Adrenal gland (tissue), 12 donors: ENCODE results near the gene PNN. TPM values are rescaled to one million over a fixed set of nuclear protein-coding genes. Genes with fewer than 3 reads are reported as not detected.

Experiments
- DNase-seq, 7 donors: peaks; one replicate each; pipeline ENCODE4 v3.0.0-alpha.2; 2019 to 2020
- H3K27ac ChIP-seq, 5 donors: fragments of 200-600 bp; sonication (generic) in 4 of 5; 1 replicate in 3 of 5; 2 replicates in 2 of 5; pipeline versions ENCODE4 v1.5.1 to v1.8.0; 2016 to 2020; ENCODE audit warnings: mild to moderate bottlenecking in 1 of 5
- H3K27me3 ChIP-seq: fragments of 200-600 bp; 2 replicates; pipeline ENCODE4 v1.8.0; 2021
- H3K36me3 ChIP-seq, 2 donors: fragments of 200-600 bp; replicated peaks in 1 of 2; 1 replicate in 1 of 2; 2 replicates in 1 of 2; pipeline versions ENCODE4 v1.5.1 to v1.8.0; 2018 to 2022
- H3K4me1 ChIP-seq, 2 donors: fragments of 200-600 bp; replicated peaks in 1 of 2; 1 replicate in 1 of 2; 2 replicates in 1 of 2; pipeline versions ENCODE4 v1.5.1 to v1.8.0; 2018 to 2021
- H3K4me3 ChIP-seq, 4 donors: fragments of 200-600 bp; sonication (generic) in 3 of 4; one replicate each; pipeline ENCODE4 v1.5.1; 2016 to 2018
- H3K9me3 ChIP-seq, 3 donors: fragments of 200-600 bp; sonication (generic) in 1 of 3; replicated peaks in 1 of 3; 1 replicate in 2 of 3; 2 replicates in 1 of 3; pipeline versions ENCODE4 v1.5.1 to v1.8.0; 2016 to 2021
- POLR2A ChIP-seq, 2 donors: fragments of 450-650 bp; IDR thresholded peaks; one replicate each; pipeline ENCODE4 v1.6.1; 2017; ENCODE audit warnings: antibody characterized with exemption in 2 of 2, mild to moderate bottlenecking in 2 of 2, moderate library complexity in 1 of 2
- WGBS, 4 donors: extraction: QIAGEN DNeasy Blood & Tissue Kit in 2 of 4; methylation state at CpG; one replicate each; pipeline versions ENCODE4 v1.1.5 to v1.1.7; 2013 to 2017; 5-methylcytosine and 5-hydroxymethylcytosine counted together
- intact Hi-C, 2 donors: fragments of 100-400 bp; cut with DNase I; formaldehyde crosslinking; loops; one replicate each; pipeline versions ENCODE4 v1.14.1 to v1.15.0; 2022 to 2023
- polyA plus RNA-seq, 3 donors: library from polyadenylated mRNA; stranded (reverse); fragments of 200-250 nt in 2 of 3; fragments of 350-450 nt in 1 of 3; fragmentation: Illumina TruSeq in 1 of 3; extraction: RNeasy Lipid Tissue Mini Kit (QIAGEN cat#74804) in 1 of 3; gene quantifications; one replicate each; pipeline ENCODE4 v1.2.3, GENCODE V29; 2013 to 2014
- total RNA-seq, 9 donors: library from RNA; depleted of rRNA in 4 of 9; stranded (reverse); fragments of >200 nt in 4 of 9; fragments of 120-200 nt in 1 of 9; fragmentation: NEBNext Ultra II Directional in 1 of 9; extraction: Animal tissue kit (Norgen Biotek cat#: 25700) in 1 of 9; gene quantifications; one replicate each; pipeline versions ENCODE4 v1.1.0 to v1.2.4, GENCODE V29; 2013 to 2023
- TF ChIP-seq, protein P1 (sequence below), 6 experiments: fragments of 450-650 bp in 4 of 6; fragments of 200-600 bp in 2 of 6; sonication (generic) in 1 of 6; IDR thresholded peaks; 1 replicate in 5 of 6; 2 replicates in 1 of 6; pipeline versions ENCODE4 v1.5.1 to v1.8.0; 2016 to 2021; ENCODE audit warnings: antibody characterized with exemption in 6 of 6, mild to moderate bottlenecking in 2 of 6, moderate library complexity in 1 of 6
- donor health status: healthy with polysubstance abuse.
- donor health status: Bipolar disorder and iron deficiency.
- donor health status: DM: yes; HTN: yes; CAD: no.
- donor health status: DM: no; HTN: no; CAD: no.
- donor health status: DM: no; HTN: no; CAD: no.
- donor health status: DM: yes; HTN: yes; CAD: no.

The PNN gene
- total and polyA plus RNA-seq, 12 donors = 11.3 to 86.0 (median 41.5) TPM

DNA sequence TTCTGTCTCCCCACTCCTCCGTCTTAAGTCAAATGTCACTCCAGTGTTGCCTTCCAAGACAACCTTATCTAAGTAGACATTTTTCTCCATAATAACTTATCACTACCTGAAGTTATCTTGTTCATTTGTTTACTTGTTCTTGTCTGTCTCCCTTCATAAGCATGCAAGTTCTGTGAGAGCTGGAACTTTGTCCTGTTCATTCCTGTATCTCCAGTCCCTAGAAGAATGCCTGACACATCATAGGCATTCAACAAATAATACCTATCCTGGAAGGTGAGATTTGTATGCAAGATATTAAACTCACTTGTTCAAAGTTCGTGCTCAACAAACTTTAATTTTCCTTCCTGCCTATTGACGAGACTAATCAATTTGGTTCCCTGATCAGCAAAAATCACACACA is 53.0 kb downstream of the PNN start:
- Histone ChIP-seq H3K27me3 (no peaks in the 10 kb centered on the region), H3K4me3 (no peak overlapping the region), H3K27ac (no peak overlapping the region), H3K36me3 (no peaks in the 10 kb centered on the region), H3K4me1 (no peaks in the 10 kb centered on the region), H3K9me3 (no peaks in the 10 kb centered on the region)
- TF ChIP-seq, protein P1, sequence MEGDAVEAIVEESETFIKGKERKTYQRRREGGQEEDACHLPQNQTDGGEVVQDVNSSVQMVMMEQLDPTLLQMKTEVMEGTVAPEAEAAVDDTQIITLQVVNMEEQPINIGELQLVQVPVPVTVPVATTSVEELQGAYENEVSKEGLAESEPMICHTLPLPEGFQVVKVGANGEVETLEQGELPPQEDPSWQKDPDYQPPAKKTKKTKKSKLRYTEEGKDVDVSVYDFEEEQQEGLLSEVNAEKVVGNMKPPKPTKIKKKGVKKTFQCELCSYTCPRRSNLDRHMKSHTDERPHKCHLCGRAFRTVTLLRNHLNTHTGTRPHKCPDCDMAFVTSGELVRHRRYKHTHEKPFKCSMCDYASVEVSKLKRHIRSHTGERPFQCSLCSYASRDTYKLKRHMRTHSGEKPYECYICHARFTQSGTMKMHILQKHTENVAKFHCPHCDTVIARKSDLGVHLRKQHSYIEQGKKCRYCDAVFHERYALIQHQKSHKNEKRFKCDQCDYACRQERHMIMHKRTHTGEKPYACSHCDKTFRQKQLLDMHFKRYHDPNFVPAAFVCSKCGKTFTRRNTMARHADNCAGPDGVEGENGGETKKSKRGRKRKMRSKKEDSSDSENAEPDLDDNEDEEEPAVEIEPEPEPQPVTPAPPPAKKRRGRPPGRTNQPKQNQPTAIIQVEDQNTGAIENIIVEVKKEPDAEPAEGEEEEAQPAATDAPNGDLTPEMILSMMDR (IDR thresholded peaks at IDR 0.05) = no peak
- no peak for TF ChIP-seq POLR2A (IDR thresholded peaks at IDR 0.05)
- DNase-seq = no peak
- 86 to 90% (median 90%) methylated on average over 3 of the region's 3 CpGs for WGBS, 4 donors
- intact Hi-C loops = no loop called here

DNA sequence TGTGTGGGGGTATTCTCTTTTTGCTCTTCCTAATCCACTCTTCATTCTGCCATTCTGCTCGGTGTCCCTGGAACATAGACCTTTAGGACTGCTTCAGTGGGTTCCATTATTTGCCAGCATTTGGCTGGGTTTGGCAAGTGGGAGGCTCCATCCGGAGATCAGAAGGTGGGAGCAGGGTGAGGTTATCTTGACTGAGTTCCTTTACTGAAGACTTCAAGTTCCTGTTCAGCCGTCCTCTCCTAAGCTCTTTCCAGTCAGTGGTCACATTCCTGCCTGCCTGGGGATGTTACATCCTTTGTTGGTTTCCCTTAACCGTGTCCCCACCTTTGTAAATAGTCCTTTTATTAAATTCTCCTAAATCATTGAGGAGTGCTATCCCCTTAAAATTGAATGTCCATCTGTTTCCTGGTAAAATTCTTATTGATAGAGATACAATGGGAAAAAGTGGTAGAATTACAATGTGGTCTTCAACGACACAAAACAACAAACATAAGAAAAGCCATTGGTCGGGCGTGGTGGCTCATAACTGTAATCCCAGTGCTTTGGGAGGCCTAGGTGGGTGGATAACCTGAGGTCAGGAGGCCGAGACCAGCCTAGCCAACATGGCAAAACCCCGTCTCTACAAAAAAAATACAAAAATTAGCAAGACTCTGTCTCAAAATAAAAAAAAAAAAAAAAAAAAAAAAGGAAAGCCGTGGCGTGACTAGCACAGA is 53.6 kb downstream of the PNN start:
- TF ChIP-seq POLR2A (IDR thresholded peaks at IDR 0.05) = no peak
- TF ChIP-seq, protein P1 (IDR thresholded peaks at IDR 0.05) = no peak
- Histone ChIP-seq H3K27me3 (no peaks in the 10 kb centered on the region), H3K4me1 (peaks cover 0 to 3% of the 10 kb centered on the region in 2 donors), H3K27ac (no peak overlapping the region), H3K4me3 (no peak overlapping the region), H3K9me3 (no peaks in the 10 kb centered on the region), H3K36me3 (no peaks in the 10 kb centered on the region)
- DNase-seq = no peak
- intact Hi-C loops = no loop called here
- 79 to 87% (median 83%) methylated on average over 11 of the region's 11 CpGs for WGBS, 4 donors

DNA sequence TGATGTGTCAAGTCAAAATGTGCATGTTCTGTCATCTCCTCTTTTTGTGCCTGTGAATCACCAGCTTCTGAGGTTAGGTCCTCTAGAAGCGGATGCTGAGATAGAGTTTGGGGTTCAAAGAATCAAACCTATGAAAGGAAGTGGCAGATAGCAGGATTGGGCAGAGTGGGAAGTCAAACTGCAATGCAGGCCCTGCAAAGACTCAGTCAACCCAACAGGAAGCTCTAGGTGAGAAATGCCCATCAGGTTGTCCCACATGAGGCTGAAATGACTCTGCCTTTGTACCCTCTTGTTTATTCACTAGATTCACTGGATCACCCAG is 54.1 kb downstream of the PNN start:
- peaks cover 4% of the 10 kb centered on the region in 2 donors for H3K4me1 ChIP-seq
- H3K27me3 ChIP-seq = no peaks in the 10 kb centered on the region
- intact Hi-C loops = no loop called here
- no peak overlapping the region for H3K27ac ChIP-seq
- TF ChIP-seq POLR2A (IDR thresholded peaks at IDR 0.05) = no peak
- TF ChIP-seq, protein P1 (IDR thresholded peaks at IDR 0.05) = no peak
- no peak overlapping the region for H3K4me3 ChIP-seq
- WGBS, 4 donors = 79 to 93% (median 86%) methylated on average over 1 of the region's 1 CpG
- no peak for DNase-seq
- H3K9me3 ChIP-seq = no peaks in the 10 kb centered on the region
- H3K36me3 ChIP-seq = no peaks in the 10 kb centered on the region

- intact Hi-C loops = no loop called here
- Histone ChIP-seq H3K4me3 (no peak overlapping the region), H3K36me3 (no peaks in the 10 kb centered on the region), H3K27ac (no peak overlapping the region), H3K27me3 (no peaks in the 10 kb centered on the region), H3K4me1 (peaks cover 6 to 9% of the 10 kb centered on the region in 2 donors), H3K9me3 (no peaks in the 10 kb centered on the region)
- 70 to 83% (median 80%) methylated on average over 3 of the region's 3 CpGs for WGBS, 4 donors
- no peak for TF ChIP-seq POLR2A (IDR thresholded peaks at IDR 0.05)
- TF ChIP-seq, protein P1 (IDR thresholded peaks at IDR 0.05) = no peak
- no peak for DNase-seq
Observed at GRCh38 chr14:39229601-39230110, 54.6 kb downstream of the PNN start.
